ENCODE results near the gene SESTD1. TPM values are rescaled to one million over a fixed set of nuclear protein-coding genes. Genes with fewer than 3 reads are reported as not detected.

SESTD1 gene
- total and polyA plus RNA-seq, 2 experiments from 2014 or later: 12.6 to 21.6 TPM

DNA sequence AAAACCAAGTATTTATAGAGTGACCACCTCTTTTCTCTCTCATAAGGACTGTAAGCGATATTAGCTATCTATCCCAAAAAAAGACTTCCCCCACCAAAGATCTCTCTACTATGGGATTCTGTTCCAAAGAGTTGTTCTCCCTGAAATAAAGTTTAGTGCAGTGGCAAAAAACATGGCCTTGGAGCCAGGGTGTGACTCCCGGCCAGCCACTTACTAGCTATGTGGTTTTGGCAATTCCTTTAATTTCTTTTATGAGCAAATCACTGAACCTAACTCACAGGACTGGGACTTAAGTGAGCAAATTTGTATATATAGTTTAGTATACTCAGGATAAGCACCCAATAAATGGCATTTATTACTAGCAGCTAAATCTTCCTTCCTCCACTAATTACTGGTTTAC lies 42.6 kb downstream of the SESTD1 start:
- Mint-ChIP-seq H3K27ac (no peak overlapping the region), H3K4me1 (peaks cover 11% of the 10 kb centered on the region; the same call in 2 of the 3 replicates), H3K4me3 (no peak overlapping the region), H3K36me3 (ENCODE audit: low read depth) (peaks cover 8% of the 10 kb centered on the region; the same call in 2 of the 3 replicates), H3K9me3 (peaks cover 8% of the 10 kb centered on the region; the same call in 2 of the 3 replicates), H3K27me3 (ENCODE audit: insufficient read depth, low read depth, poor library complexity) (peaks cover 5% of the 10 kb centered on the region)
- ATAC-seq (no peak), DNase-seq (ENCODE audit: low spot score) (no peak)
- H3K4me1 ChIP-seq (ENCODE audit: insufficient read depth): no peaks in the 10 kb centered on the region
- H3K27me3 ChIP-seq (ENCODE audit: insufficient read depth): no peaks in the 10 kb centered on the region
- H3K27ac ChIP-seq (ENCODE audit: low read depth): no peak overlapping the region
- H2AFZ ChIP-seq: no peak overlapping the region
- no peak overlapping the region for H3K4me2 ChIP-seq
- H3K4me3 ChIP-seq: no peak overlapping the region
- TF ChIP-seq, protein P1, sequence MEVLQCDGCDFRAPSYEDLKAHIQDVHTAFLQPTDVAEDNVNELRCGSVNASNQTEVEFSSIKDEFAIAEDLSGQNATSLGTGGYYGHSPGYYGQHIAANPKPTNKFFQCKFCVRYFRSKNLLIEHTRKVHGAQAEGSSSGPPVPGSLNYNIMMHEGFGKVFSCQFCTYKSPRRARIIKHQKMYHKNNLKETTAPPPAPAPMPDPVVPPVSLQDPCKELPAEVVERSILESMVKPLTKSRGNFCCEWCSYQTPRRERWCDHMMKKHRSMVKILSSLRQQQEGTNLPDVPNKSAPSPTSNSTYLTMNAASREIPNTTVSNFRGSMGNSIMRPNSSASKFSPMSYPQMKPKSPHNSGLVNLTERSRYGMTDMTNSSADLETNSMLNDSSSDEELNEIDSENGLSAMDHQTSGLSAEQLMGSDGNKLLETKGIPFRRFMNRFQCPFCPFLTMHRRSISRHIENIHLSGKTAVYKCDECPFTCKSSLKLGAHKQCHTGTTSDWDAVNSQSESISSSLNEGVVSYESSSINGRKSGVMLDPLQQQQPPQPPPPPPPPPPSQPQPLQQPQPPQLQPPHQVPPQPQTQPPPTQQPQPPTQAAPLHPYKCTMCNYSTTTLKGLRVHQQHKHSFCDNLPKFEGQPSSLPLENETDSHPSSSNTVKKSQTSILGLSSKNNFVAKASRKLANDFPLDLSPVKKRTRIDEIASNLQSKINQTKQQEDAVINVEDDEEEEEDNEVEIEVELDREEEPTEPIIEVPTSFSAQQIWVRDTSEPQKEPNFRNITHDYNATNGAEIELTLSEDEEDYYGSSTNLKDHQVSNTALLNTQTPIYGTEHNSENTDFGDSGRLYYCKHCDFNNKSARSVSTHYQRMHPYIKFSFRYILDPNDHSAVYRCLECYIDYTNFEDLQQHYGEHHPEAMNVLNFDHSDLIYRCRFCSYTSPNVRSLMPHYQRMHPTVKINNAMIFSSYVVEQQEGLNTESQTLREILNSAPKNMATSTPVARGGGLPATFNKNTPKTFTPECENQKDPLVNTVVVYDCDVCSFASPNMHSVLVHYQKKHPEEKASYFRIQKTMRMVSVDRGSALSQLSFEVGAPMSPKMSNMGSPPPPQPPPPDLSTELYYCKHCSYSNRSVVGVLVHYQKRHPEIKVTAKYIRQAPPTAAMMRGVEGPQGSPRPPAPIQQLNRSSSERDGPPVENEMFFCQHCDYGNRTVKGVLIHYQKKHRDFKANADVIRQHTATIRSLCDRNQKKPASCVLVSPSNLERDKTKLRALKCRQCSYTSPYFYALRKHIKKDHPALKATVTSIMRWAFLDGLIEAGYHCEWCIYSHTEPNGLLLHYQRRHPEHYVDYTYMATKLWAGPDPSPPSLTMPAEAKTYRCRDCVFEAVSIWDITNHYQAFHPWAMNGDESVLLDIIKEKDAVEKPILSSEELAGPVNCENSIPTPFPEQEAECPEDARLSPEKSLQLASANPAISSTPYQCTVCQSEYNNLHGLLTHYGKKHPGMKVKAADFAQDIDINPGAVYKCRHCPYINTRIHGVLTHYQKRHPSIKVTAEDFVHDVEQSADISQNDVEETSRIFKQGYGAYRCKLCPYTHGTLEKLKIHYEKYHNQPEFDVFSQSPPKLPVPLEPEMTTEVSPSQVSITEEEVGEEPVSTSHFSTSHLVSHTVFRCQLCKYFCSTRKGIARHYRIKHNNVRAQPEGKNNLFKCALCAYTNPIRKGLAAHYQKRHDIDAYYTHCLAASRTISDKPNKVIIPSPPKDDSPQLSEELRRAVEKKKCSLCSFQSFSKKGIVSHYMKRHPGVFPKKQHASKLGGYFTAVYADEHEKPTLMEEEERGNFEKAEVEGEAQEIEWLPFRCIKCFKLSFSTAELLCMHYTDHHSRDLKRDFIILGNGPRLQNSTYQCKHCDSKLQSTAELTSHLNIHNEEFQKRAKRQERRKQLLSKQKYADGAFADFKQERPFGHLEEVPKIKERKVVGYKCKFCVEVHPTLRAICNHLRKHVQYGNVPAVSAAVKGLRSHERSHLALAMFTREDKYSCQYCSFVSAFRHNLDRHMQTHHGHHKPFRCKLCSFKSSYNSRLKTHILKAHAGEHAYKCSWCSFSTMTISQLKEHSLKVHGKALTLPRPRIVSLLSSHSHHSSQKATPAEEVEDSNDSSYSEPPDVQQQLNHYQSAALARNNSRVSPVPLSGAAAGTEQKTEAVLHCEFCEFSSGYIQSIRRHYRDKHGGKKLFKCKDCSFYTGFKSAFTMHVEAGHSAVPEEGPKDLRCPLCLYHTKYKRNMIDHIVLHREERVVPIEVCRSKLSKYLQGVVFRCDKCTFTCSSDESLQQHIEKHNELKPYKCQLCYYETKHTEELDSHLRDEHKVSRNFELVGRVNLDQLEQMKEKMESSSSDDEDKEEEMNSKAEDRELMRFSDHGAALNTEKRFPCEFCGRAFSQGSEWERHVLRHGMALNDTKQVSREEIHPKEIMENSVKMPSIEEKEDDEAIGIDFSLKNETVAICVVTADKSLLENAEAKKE (CRISPR knock-in tag; IDR thresholded peaks at IDR 0.05): no peak
- no peak for TF ChIP-seq NANOG (IDR thresholded peaks at IDR 0.05; ENCODE audit: borderline replicate concordance)
- no peak for TF ChIP-seq STAT1 (IDR thresholded peaks at IDR 0.05; ENCODE audit: unreplicated experiment)
- TF ChIP-seq EZH2 (IDR thresholded peaks at IDR 0.05; ENCODE audit: low read depth, unreplicated experiment): no peak
- TF ChIP-seq ZNF331 (CRISPR knock-in tag; IDR thresholded peaks at IDR 0.05; ENCODE audit: low read depth): no peak
- TF ChIP-seq, protein P2, sequence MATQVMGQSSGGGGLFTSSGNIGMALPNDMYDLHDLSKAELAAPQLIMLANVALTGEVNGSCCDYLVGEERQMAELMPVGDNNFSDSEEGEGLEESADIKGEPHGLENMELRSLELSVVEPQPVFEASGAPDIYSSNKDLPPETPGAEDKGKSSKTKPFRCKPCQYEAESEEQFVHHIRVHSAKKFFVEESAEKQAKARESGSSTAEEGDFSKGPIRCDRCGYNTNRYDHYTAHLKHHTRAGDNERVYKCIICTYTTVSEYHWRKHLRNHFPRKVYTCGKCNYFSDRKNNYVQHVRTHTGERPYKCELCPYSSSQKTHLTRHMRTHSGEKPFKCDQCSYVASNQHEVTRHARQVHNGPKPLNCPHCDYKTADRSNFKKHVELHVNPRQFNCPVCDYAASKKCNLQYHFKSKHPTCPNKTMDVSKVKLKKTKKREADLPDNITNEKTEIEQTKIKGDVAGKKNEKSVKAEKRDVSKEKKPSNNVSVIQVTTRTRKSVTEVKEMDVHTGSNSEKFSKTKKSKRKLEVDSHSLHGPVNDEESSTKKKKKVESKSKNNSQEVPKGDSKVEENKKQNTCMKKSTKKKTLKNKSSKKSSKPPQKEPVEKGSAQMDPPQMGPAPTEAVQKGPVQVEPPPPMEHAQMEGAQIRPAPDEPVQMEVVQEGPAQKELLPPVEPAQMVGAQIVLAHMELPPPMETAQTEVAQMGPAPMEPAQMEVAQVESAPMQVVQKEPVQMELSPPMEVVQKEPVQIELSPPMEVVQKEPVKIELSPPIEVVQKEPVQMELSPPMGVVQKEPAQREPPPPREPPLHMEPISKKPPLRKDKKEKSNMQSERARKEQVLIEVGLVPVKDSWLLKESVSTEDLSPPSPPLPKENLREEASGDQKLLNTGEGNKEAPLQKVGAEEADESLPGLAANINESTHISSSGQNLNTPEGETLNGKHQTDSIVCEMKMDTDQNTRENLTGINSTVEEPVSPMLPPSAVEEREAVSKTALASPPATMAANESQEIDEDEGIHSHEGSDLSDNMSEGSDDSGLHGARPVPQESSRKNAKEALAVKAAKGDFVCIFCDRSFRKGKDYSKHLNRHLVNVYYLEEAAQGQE (IDR thresholded peaks at IDR 0.05; ENCODE audit: unreplicated experiment): no peak
- peaks cover 30% of the 10 kb centered on the region for H3K79me2 ChIP-seq (replicated peaks; ENCODE audit: insufficient read depth)
- no peaks in the 10 kb centered on the region for H3K9me2 ChIP-seq (ENCODE audit: insufficient read depth)
- H3F3A ChIP-seq (replicated peaks; ENCODE audit: low read depth): no peaks in the 10 kb centered on the region
- H3K36me3 ChIP-seq (ENCODE audit: insufficient read depth): no peaks in the 10 kb centered on the region
- no peaks in the 10 kb centered on the region; the same call in 1 of the 2 replicates for H4K20me1 ChIP-seq (replicated peaks; ENCODE audit: insufficient read depth)
